Fibroblast of the aortic adventitia (primary cell): ENCODE measurements around the gene VSTM2B. TPM values are rescaled to one million over a fixed set of nuclear protein-coding genes. Genes with fewer than 3 reads are reported as not detected.

ENCODE experiments used
- DNase-seq: peaks from one replicate; pipeline ENCODE4 v3.0.0-alpha.2; 2010; ENCODE audit warnings: low read depth
- H3K4me3 ChIP-seq: 2 replicates; pipeline ENCODE4 v1.5.1; 2011; ENCODE audit warnings: low read depth, mild to moderate bottlenecking, control low read depth, low read length, moderate library complexity
- CTCF ChIP-seq: IDR thresholded peaks from 2 replicates; pipeline ENCODE4 v1.5.1; 2011; ENCODE audit warnings: mild to moderate bottlenecking, low read length, control low read depth, inconsistent platforms; ENCODE audit not compliant: insufficient read depth
- total RNA-seq: library from RNA; depleted of rRNA; stranded (reverse); fragments of >200 nt; gene quantifications from 2 replicates; pipeline ENCODE4 v1.2.3, GENCODE V29; 2012; ENCODE audit warnings: low replicate concordance

Gene VSTM2B
- total RNA-seq, 1 donor: not detected

GRCh38 chr19:29576046-29576606, 50.3 kb downstream of the VSTM2B start:
- no peak overlapping the region for H3K4me3 ChIP-seq
- peak; percentile 10 for TF ChIP-seq CTCF
- no peak for DNase-seq

- H3K4me3 ChIP-seq: no peak overlapping the region
- peak; percentile 5 for DNase-seq
- TF ChIP-seq CTCF: no peak
These were observed 51.2 kb downstream of the VSTM2B start for GRCh38 chr19:29576761-29577648.

- TF ChIP-seq CTCF: no peak
- no peak overlapping the region for H3K4me3 ChIP-seq
- no peak for DNase-seq
These were observed 51.8 kb downstream of the VSTM2B start for GRCh38 chr19:29577649-29577963.

GRCh38 chr19:29578349-29578748, 52.6 kb downstream of the VSTM2B start:
- no peak for TF ChIP-seq CTCF
- H3K4me3 ChIP-seq: no peak overlapping the region
- DNase-seq: no peak

GRCh38 chr19:29579308-29579910, 53.6 kb downstream of the VSTM2B start:
- no peak for DNase-seq
- H3K4me3 ChIP-seq: no peak overlapping the region
- no peak for TF ChIP-seq CTCF

- no peak for DNase-seq
- no peak for TF ChIP-seq CTCF
- H3K4me3 ChIP-seq: no peak overlapping the region
These were observed 55.6 kb downstream of the VSTM2B start for GRCh38 chr19:29581398-29581797.
